Measurements from ENCODE around the gene MDFIC.

- TF ChIP-seq, protein P1, sequence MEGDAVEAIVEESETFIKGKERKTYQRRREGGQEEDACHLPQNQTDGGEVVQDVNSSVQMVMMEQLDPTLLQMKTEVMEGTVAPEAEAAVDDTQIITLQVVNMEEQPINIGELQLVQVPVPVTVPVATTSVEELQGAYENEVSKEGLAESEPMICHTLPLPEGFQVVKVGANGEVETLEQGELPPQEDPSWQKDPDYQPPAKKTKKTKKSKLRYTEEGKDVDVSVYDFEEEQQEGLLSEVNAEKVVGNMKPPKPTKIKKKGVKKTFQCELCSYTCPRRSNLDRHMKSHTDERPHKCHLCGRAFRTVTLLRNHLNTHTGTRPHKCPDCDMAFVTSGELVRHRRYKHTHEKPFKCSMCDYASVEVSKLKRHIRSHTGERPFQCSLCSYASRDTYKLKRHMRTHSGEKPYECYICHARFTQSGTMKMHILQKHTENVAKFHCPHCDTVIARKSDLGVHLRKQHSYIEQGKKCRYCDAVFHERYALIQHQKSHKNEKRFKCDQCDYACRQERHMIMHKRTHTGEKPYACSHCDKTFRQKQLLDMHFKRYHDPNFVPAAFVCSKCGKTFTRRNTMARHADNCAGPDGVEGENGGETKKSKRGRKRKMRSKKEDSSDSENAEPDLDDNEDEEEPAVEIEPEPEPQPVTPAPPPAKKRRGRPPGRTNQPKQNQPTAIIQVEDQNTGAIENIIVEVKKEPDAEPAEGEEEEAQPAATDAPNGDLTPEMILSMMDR (IDR thresholded peaks at IDR 0.05), result no peak
- TF ChIP-seq EZH2 (IDR thresholded peaks at IDR 0.05; ENCODE audit: borderline replicate concordance, insufficient read depth, low read depth, low read length, poor library complexity, severe bottlenecking), result no peak
These were observed 126.2 kb downstream of the MDFIC start for GRCh38 chr7:115047958-115048720.

Measured in B cell (primary cell).